ENCODE results near the gene ABCB4. TPM values are rescaled to one million over a fixed set of nuclear protein-coding genes. Genes with fewer than 3 reads are reported as not detected.

The ABCB4 gene
- total and polyA plus RNA-seq, 2 of the 8 experiments (the other 6 are each of a cell fraction or from before 2014, with no cell fraction given), result 0.54 to 0.60 TPM

DNA sequence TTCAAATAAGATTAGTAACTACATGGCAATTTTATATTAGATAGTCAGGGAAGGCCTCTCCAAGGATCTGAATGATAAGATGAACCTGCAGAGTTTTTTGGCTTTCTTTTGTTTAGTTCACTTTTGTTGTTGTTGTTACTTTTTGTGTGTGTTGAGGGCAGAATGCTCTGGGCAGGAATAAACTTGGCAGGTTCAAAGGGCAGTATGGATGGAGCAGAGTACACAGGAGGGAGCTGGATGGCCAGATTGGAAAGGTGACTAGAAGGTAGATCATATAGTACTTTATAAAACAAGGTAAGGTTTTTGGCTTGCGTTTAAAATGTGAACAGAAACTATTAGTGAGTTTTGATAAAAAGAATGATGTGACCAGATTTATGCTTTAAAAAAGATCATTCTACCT is 112.1 kb downstream of the ABCB4 start:
- Histone ChIP-seq H4K8ac (ENCODE audit: extremely low read depth, insufficient read depth, low read length) (no peak overlapping the region), H4K20me1 (replicated peaks in 1 of 2; ENCODE audit: control insufficient read depth in 1 of 2, insufficient read depth in 2 of 2, low read length in 2 of 2) (no peaks in the 10 kb centered on the region), H3K4me1 (replicated peaks in 1 of 4; ENCODE audit: control insufficient read depth in 3 of 4, insufficient read depth in 4 of 4, low read length in 3 of 4) (no peaks in the 10 kb centered on the region), H4K5ac (ENCODE audit: insufficient read length, low read depth, low read length) (no peak overlapping the region), H3K79me1 (ENCODE audit: low read depth, low read length) (no peaks in the 10 kb centered on the region), H4K91ac (replicated peaks; ENCODE audit: insufficient read length, low read length) (no peak overlapping the region), H3K23me2 (ENCODE audit: low read depth, low read length) (no peaks in the 10 kb centered on the region; the same call in 1 of the 2 replicates), H2BK20ac (ENCODE audit: low read length) (no peak overlapping the region), H2BK5ac (ENCODE audit: low read depth, low read length) (no peak overlapping the region), H3K36me3 (ENCODE audit: control insufficient read depth in 2 of 4, insufficient read depth in 4 of 4, low read length in 3 of 4) (no peaks in the 10 kb centered on the region; a peak in 1 of 8 replicates), H3K23ac (ENCODE audit: insufficient read length) (no peak overlapping the region), H3K14ac (ENCODE audit: insufficient read length) (no peak overlapping the region), H3K56ac (replicated peaks; ENCODE audit: insufficient read length, low read depth, low read length) (no peak overlapping the region), H3K9me3 (ENCODE audit: insufficient read depth in 2 of 2, low read depth in 1 of 2, low read length in 1 of 2) (no peaks in the 10 kb centered on the region; a peak in 1 of 4 replicates), H3K4me3 (ENCODE audit: extremely low read depth in 1 of 4, insufficient read depth in 2 of 4, low read depth in 3 of 4, low read length in 4 of 4) (no peak overlapping the region), H2BK120ac (replicated peaks; ENCODE audit: low read depth, low read length) (no peak overlapping the region), H3K4me2 (ENCODE audit: insufficient read depth in 1 of 2, low read depth in 2 of 2, low read length in 2 of 2) (no peak overlapping the region), H3K9ac (replicated peaks in 1 of 4; ENCODE audit: extremely low read depth in 1 of 4, low read depth in 3 of 4, low read length in 3 of 4) (no peak overlapping the region), H2AFZ (ENCODE audit: low read length) (no peak overlapping the region), H2AK5ac (ENCODE audit: low read depth, low read length) (no peak overlapping the region), H3K27me3 (replicated peaks in 1 of 4; ENCODE audit: control insufficient read depth in 3 of 4, extremely low read depth in 1 of 4, insufficient read depth in 3 of 4, low read length in 3 of 4) (no peaks in the 10 kb centered on the region), H3K27ac (ENCODE audit: low read depth, low read length) (no peak overlapping the region), H2BK15ac (ENCODE audit: low read length) (no peak overlapping the region), H3K4ac (replicated peaks; ENCODE audit: insufficient read length, low read depth, low read length) (no peak overlapping the region), H2BK12ac (ENCODE audit: low read depth, low read length) (no peak overlapping the region), H3K18ac (ENCODE audit: extremely low read depth, low read length) (no peak overlapping the region), H3K79me2 (ENCODE audit: control insufficient read depth in 1 of 2, insufficient read depth in 2 of 2, low read length in 2 of 2) (no peaks in the 10 kb centered on the region)
- FAIRE-seq (no peak), DNase-seq (ENCODE audit: low read depth in 1 of 2, low spot score in 2 of 2) (no peak)
- ChIA-PET CTCF (ENCODE audit: partially characterized antibody) (no interaction called here), POLR2A (ENCODE audit: partially characterized antibody) (no interaction called here)
- WGBS, 2 experiments (ENCODE audit: extremely low coverage in 1 of 2, insufficient coverage in 1 of 2, insufficient read length in 1 of 2, insufficient replicate concordance in 2 of 2, low coverage in 1 of 2, low lambda C conversion rate in 2 of 2, missing lambda C conversion rate in 1 of 2), result 81% methylated on average over 1 of the region's 1 CpG; no CpG with 5 or more reads in 1 of the 2 experiments
- no peak for TF ChIP-seq RBBP5 (IDR thresholded peaks at IDR 0.05; ENCODE audit: borderline replicate concordance, low read depth, low read length)
- TF ChIP-seq SP1 (IDR thresholded peaks at IDR 0.05; ENCODE audit: low read depth, low read length), result no peak
- TF ChIP-seq, protein P1, sequence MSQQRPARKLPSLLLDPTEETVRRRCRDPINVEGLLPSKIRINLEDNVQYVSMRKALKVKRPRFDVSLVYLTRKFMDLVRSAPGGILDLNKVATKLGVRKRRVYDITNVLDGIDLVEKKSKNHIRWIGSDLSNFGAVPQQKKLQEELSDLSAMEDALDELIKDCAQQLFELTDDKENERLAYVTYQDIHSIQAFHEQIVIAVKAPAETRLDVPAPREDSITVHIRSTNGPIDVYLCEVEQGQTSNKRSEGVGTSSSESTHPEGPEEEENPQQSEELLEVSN (IDR thresholded peaks at IDR 0.05), result no peak
- no peak for TF ChIP-seq TEAD4 (IDR thresholded peaks at IDR 0.05; ENCODE audit: low read depth, low read length)
- TF ChIP-seq TCF12 (IDR thresholded peaks at IDR 0.05; ENCODE audit: low read depth, low read length), result no peak
- no peak for TF ChIP-seq CBX5 (IDR thresholded peaks at IDR 0.05; ENCODE audit: low read depth, low read length)
- TF ChIP-seq EZH2 (IDR thresholded peaks at IDR 0.05; ENCODE audit: low read depth, low read length, severe bottlenecking), result no peak
- TF ChIP-seq RXRA (IDR thresholded peaks at IDR 0.05; ENCODE audit: insufficient read depth, low read depth, low read length), result no peak
- no peak for TF ChIP-seq POLR2A (IDR thresholded peaks at IDR 0.05; ENCODE audit: control extremely low read depth in 1 of 2, low read depth in 2 of 2, low read length in 2 of 2)
- TF ChIP-seq KDM4A (IDR thresholded peaks at IDR 0.05; ENCODE audit: low read depth, low read length, severe bottlenecking), result no peak
- TF ChIP-seq CHD2 (IDR thresholded peaks at IDR 0.05; ENCODE audit: low read length), result no peak
- TF ChIP-seq CTCF (IDR thresholded peaks at IDR 0.05; ENCODE audit: control extremely low read depth in 1 of 3, insufficient read depth in 1 of 3, low read depth in 1 of 3, low read length in 3 of 3), result no peak
